GM12865 (cell line): Measurements from ENCODE around the gene MPZL2.

Experiments
- DNase-seq: peaks from one replicate; pipeline ENCODE4 v3.0.0; 2010; ENCODE audit warnings: low read depth
- H3K4me3 ChIP-seq: 2 replicates; pipeline ENCODE4 v1.5.1; 2011; ENCODE audit warnings: mild to moderate bottlenecking, low read depth, low read length, control low read depth
- CTCF ChIP-seq: IDR thresholded peaks from 2 replicates; pipeline ENCODE4 v1.5.1; 2011; ENCODE audit warnings: low read length, control low read depth, low read depth, inconsistent platforms; ENCODE audit not compliant: insufficient read depth; ENCODE audit errors: missing control alignments

Gene MPZL2

GRCh38 chr11:118216621-118217481 lies 47.2 kb downstream of the MPZL2 start:
- peak overlapping the region; percentile 45 for H3K4me3 ChIP-seq
- DNase-seq, result peak; percentile 82
- TF ChIP-seq CTCF, result no peak

GRCh38 chr11:118215765-118216164 lies 48.3 kb downstream of the MPZL2 start:
- H3K4me3 ChIP-seq, result peak overlapping the region; percentile 2
- no peak for TF ChIP-seq CTCF
- DNase-seq, result no peak

GRCh38 chr11:118215262-118215661 lies 48.8 kb downstream of the MPZL2 start:
- DNase-seq, result peak; percentile 48
- TF ChIP-seq CTCF, result no peak
- H3K4me3 ChIP-seq, result no peak overlapping the region

GRCh38 chr11:118214210-118214914 lies 49.7 kb downstream of the MPZL2 start:
- no peak for TF ChIP-seq CTCF
- peak; percentile 61 for DNase-seq
- peak overlapping the region; percentile 27 for H3K4me3 ChIP-seq

GRCh38 chr11:118213781-118214180 lies 50.3 kb downstream of the MPZL2 start:
- no peak for DNase-seq
- no peak overlapping the region for H3K4me3 ChIP-seq
- no peak for TF ChIP-seq CTCF

GRCh38 chr11:118213201-118213600 lies 50.9 kb downstream of the MPZL2 start:
- DNase-seq, result no peak
- TF ChIP-seq CTCF, result no peak
- no peak overlapping the region for H3K4me3 ChIP-seq
